ENCODE data around the gene FLVCR1. TPM values are rescaled to one million over a fixed set of nuclear protein-coding genes. Genes with fewer than 3 reads are reported as not detected.

FLVCR1 gene
- total and polyA plus RNA-seq, 9 of the 15 experiments (the other 6 are each of a cell fraction or from before 2014, with no cell fraction given) = 5.2 to 18.0 (median 12.5) TPM

- TF ChIP-seq MLLT1 (IDR thresholded peaks at IDR 0.05) = peak in 1 of 2 experiments; percentile 73; a peak in 2 of 4 replicates
- TF ChIP-seq KDM1A (IDR thresholded peaks at IDR 0.05) = peak; percentile 96 to 97
- TF ChIP-seq MYC (IDR thresholded peaks at IDR 0.05; ENCODE audit: low read depth, low read length) = no peak
- TF ChIP-seq MYC (CRISPR knock-in tag; IDR thresholded peaks at IDR 0.05; ENCODE audit: borderline replicate concordance, low read depth) = no peak
- TF ChIP-seq RAD51 (IDR thresholded peaks at IDR 0.05; ENCODE audit: borderline replicate concordance, low read depth) = no peak
- peak; percentile 68 for TF ChIP-seq SMAD1 (IDR thresholded peaks at IDR 0.05; ENCODE audit: low read depth, low read length, partially characterized antibody)
- TF ChIP-seq RBM22 (IDR thresholded peaks at IDR 0.05; ENCODE audit: low read depth, low read length, poor library complexity, severe bottlenecking) = no peak
- TF ChIP-seq FOXJ2 (tag; IDR thresholded peaks at IDR 0.05) = 0 out of 2 replicates have a peak, but pooled peaks have one; percentile 42
- TF ChIP-seq TRIM24 (IDR thresholded peaks at IDR 0.05) = peak; percentile 97 to 98
- peak; percentile 89 for TF ChIP-seq HES1 (IDR thresholded peaks at IDR 0.05; ENCODE audit: low read depth)
- TF ChIP-seq CBX3 (IDR thresholded peaks at IDR 0.05; ENCODE audit: borderline replicate concordance in 1 of 2, low read length in 2 of 2) = peak in 1 of 2 experiments; percentile 86; a peak in 2 of 3 replicates
- TF ChIP-seq, protein P1, sequence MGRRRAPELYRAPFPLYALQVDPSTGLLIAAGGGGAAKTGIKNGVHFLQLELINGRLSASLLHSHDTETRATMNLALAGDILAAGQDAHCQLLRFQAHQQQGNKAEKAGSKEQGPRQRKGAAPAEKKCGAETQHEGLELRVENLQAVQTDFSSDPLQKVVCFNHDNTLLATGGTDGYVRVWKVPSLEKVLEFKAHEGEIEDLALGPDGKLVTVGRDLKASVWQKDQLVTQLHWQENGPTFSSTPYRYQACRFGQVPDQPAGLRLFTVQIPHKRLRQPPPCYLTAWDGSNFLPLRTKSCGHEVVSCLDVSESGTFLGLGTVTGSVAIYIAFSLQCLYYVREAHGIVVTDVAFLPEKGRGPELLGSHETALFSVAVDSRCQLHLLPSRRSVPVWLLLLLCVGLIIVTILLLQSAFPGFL (CRISPR knock-in tag; IDR thresholded peaks at IDR 0.05) = no peak
- no peak for TF ChIP-seq ZBTB1 (CRISPR knock-in tag; IDR thresholded peaks at IDR 0.05; ENCODE audit: borderline replicate concordance, low read depth)
- TF ChIP-seq CGGBP1 (CRISPR knock-in tag; IDR thresholded peaks at IDR 0.05) = no peak
- TF ChIP-seq SRF (CRISPR knock-in tag; IDR thresholded peaks at IDR 0.05) = peak in 1 of 2 experiments; percentile 22; a peak in 1 of 4 replicates
- peak; percentile 99 for TF ChIP-seq TCF3 (CRISPR knock-in tag; IDR thresholded peaks at IDR 0.05)
- no peak for TF ChIP-seq ZNF41 (CRISPR knock-in tag; conservative IDR thresholded peaks at IDR 0.05)
- TF ChIP-seq TFAM (CRISPR knock-in tag; conservative IDR thresholded peaks at IDR 0.05) = no peak
- TF ChIP-seq FOXK1 (CRISPR knock-in tag; IDR thresholded peaks at IDR 0.05; ENCODE audit: borderline replicate concordance) = no peak
- TF ChIP-seq ZBTB5 (IDR thresholded peaks at IDR 0.05) = no peak
- TF ChIP-seq HOXB6 (CRISPR knock-in tag; IDR thresholded peaks at IDR 0.05; ENCODE audit: borderline replicate concordance) = no peak
- TF ChIP-seq ZBTB8A (IDR thresholded peaks at IDR 0.05; ENCODE audit: partially characterized antibody) = no peak
- TF ChIP-seq ERF (CRISPR knock-in tag; IDR thresholded peaks at IDR 0.05) = no peak
Observed at GRCh38 chr1:212860713-212861581, 2.9 kb downstream of the FLVCR1 start (continued).
